HCT116 (cell line): ENCODE results near the gene NPC2.

Source experiments
- CTCF ChIP-seq, 3 experiments: fragments of 200-600 bp in 1 of 3; sonication (generic) in 1 of 3; IDR thresholded peaks in 2 of 3; conservative IDR thresholded peaks in 1 of 3; 2 replicates each; pipeline ENCODE4 v1.5.1; 2012 to 2017; ENCODE audit warnings: low read depth in 2 of 3, low read length in 2 of 3, antibody characterized with exemption in 1 of 3, borderline replicate concordance in 1 of 3, control low read depth in 1 of 3, mild to moderate bottlenecking in 1 of 3, mixed read lengths in 1 of 3, mixed run types in 1 of 3, moderate library complexity in 1 of 3; ENCODE audit not compliant: insufficient read depth in 1 of 3
- EZH2 ChIP-seq: fragments of 200-600 bp; sonication (generic); IDR thresholded peaks from 2 replicates; pipeline ENCODE4 v1.6.1; 2017; ENCODE audit warnings: antibody characterized with exemption, mixed run types
- EZH2phosphoT487 ChIP-seq: fragments of 200-600 bp; IDR thresholded peaks from 2 replicates; pipeline ENCODE4 v1.6.1; 2018; ENCODE audit warnings: antibody characterized with exemption, borderline replicate concordance
- JUND ChIP-seq: IDR thresholded peaks from 2 replicates; pipeline ENCODE4 v1.6.1; 2012
- POLR2A ChIP-seq: IDR thresholded peaks from 2 replicates; pipeline ENCODE4 v1.7.0; 2011; ENCODE audit warnings: borderline replicate concordance; ENCODE audit not compliant: insufficient read depth, insufficient read length; ENCODE audit errors: extremely low read depth
- POLR2AphosphoS5 ChIP-seq: IDR thresholded peaks from 2 replicates; pipeline ENCODE4 v1.6.1; 2011; ENCODE audit warnings: mild to moderate bottlenecking, low read depth, low read length, moderate library complexity
- SP1 ChIP-seq: IDR thresholded peaks from 2 replicates; pipeline ENCODE4 v1.6.1; 2012; ENCODE audit warnings: low read depth
- SRF ChIP-seq: IDR thresholded peaks from 2 replicates; pipeline ENCODE4 v1.6.1; 2012; ENCODE audit warnings: low read depth
- YY1 ChIP-seq: IDR thresholded peaks from 2 replicates; pipeline ENCODE4 v1.6.1; 2011; ENCODE audit warnings: low read length, low read depth, moderate library complexity, mild to moderate bottlenecking; ENCODE audit not compliant: insufficient replicate concordance; ENCODE audit errors: extremely low read depth
- TF ChIP-seq, protein P1 (sequence below): IDR thresholded peaks from 2 replicates; pipeline ENCODE4 v1.6.1; 2012
- TF ChIP-seq, protein P2 (sequence below): IDR thresholded peaks from 2 replicates; pipeline ENCODE4 v1.6.1; 2012; ENCODE audit warnings: low read depth

DNA sequence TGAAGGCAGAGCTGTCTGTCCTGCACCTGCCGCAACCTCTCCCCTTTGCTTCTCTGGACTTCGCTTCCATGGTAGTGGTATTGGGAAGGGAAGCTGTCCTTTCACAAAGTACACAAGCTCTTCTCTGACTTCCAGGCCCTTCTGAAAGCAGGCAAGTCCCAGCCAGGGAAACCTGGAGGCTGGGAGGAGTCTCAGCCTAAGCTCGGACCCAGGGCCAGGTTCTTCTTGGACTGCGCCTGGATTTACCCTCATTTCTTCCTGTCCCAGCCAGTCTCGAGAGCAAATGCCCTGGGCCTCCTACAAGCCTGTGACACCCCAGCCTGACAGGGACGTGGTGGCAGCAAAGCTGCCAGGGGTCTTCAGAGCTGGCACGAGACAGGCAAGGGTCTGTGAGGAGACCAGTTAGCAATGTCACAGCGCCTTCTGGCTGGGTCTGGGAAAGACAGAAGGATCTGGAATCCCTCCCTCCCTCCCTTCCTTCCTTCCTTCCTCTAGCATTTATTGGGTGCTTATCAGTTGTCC is 22.8 kb upstream of the NPC2 start:
- TF ChIP-seq CTCF (IDR thresholded peaks at IDR 0.05 in 2 of 3, conservative IDR thresholded peaks at IDR 0.05 in 1 of 3; ENCODE audit: borderline replicate concordance in 1 of 3, insufficient read depth in 1 of 3, low read depth in 2 of 3, low read length in 2 of 3) (no peak), POLR2A (no peak), POLR2AphosphoS5 (no peak), SP1 (no peak), EZH2 (no peak), YY1 (no peak), SRF (no peak), JUND (no peak), EZH2phosphoT487 (no peak)
- TF ChIP-seq, protein P1, sequence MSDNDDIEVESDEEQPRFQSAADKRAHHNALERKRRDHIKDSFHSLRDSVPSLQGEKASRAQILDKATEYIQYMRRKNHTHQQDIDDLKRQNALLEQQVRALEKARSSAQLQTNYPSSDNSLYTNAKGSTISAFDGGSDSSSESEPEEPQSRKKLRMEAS = no peak
- TF ChIP-seq, protein P2, sequence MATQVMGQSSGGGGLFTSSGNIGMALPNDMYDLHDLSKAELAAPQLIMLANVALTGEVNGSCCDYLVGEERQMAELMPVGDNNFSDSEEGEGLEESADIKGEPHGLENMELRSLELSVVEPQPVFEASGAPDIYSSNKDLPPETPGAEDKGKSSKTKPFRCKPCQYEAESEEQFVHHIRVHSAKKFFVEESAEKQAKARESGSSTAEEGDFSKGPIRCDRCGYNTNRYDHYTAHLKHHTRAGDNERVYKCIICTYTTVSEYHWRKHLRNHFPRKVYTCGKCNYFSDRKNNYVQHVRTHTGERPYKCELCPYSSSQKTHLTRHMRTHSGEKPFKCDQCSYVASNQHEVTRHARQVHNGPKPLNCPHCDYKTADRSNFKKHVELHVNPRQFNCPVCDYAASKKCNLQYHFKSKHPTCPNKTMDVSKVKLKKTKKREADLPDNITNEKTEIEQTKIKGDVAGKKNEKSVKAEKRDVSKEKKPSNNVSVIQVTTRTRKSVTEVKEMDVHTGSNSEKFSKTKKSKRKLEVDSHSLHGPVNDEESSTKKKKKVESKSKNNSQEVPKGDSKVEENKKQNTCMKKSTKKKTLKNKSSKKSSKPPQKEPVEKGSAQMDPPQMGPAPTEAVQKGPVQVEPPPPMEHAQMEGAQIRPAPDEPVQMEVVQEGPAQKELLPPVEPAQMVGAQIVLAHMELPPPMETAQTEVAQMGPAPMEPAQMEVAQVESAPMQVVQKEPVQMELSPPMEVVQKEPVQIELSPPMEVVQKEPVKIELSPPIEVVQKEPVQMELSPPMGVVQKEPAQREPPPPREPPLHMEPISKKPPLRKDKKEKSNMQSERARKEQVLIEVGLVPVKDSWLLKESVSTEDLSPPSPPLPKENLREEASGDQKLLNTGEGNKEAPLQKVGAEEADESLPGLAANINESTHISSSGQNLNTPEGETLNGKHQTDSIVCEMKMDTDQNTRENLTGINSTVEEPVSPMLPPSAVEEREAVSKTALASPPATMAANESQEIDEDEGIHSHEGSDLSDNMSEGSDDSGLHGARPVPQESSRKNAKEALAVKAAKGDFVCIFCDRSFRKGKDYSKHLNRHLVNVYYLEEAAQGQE = no peak
